GOT3 (cell line): ENCODE results near the gene UMAD1.

Experiments used
- DNase-seq: peaks from one replicate; lab custom pipeline; 2025; ENCODE audit warnings: mixed read lengths; lab: John Stamatoyannopoulos, UW

Gene UMAD1

DNA sequence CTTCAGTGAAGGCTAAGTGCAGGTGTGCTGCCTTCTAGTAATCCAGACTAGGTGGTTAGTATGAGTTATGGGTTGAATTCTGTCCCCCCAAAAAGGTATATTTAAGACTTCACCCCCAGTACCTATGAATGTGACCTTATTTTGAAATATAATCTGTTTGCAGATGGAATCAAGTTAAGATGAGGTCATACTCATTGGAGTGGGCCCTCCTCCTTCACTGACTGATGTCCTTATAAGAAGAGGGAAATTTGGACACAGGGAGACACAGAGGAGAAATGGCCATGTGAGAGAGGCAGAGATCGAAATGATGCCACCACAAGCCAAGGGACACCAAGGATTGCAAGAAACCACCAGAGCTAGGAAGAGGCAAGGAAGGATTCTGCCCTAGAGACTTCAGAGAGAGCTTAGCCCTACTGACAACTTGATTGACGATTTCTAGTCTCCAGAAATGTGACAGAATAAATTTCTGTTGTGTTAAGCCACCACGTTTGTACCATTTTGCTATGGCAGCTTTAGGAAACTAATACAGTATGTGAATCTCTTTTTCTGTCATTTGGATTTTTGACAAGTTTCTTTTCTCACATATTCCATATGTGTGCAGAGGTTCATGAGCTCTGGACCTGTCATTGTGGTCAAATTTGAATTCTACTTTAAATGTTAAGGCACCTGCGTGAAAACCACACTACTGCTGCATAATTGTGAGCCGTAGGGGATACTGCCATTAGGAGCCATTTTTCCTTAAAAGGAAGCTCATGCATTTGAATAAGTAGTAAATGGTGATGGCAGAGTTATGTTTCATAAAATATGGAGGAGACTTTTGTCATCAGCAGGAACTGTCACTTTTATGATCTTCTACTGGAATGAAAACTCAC is 80.4 kb downstream of the UMAD1 start:
- DNase-seq = no peak

- no peak for DNase-seq
Measured at GRCh38 chr7:7731732-7732131, 91.2 kb downstream of the UMAD1 start.

- no peak for DNase-seq
Measured at GRCh38 chr7:7732621-7733281, 92.2 kb downstream of the UMAD1 start.

GRCh38 chr7:7736671-7737070 is 96.1 kb downstream of the UMAD1 start:
- DNase-seq = no peak

DNA sequence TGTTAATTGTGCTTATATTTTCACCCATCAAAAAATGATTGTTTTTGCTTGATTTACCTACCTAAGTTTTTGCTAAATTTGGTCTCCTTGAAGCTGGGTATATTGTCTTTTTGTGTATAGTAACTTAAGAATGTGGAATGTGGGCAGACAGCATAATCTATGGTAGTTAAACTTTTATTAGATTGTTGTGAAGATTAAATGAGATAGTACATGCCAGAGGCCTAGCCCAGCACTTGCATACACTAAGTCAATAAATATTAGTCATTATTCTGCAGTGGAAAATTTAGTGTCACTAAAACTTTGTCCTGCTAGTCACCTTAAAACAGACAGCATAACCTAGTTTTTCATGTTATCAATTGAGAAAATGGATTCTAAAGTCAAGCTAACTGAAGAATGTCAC is 97.1 kb downstream of the UMAD1 start:
- no peak for DNase-seq

GRCh38 chr7:7738177-7738576 is 97.6 kb downstream of the UMAD1 start:
- no peak for DNase-seq

DNA sequence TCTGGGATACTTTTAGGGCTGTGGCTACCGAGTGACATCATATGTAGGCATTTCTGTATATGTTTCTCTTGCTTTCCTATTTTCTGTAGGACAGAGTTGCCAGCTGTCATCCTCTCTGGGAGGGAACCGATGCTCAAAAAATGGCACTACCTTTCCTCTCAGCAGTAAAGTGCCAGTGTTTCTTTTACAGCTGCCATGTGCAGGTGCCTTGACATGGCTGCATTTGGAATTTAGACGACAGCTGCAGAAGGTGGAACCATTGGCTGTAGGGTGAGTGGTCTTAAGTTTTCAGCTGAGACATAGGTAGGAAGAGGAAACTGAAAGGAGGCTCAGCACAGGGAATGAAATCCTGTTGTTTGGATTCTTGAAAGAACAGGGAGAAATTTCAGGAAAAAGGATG is 98.1 kb downstream of the UMAD1 start:
- DNase-seq = no peak

DNA sequence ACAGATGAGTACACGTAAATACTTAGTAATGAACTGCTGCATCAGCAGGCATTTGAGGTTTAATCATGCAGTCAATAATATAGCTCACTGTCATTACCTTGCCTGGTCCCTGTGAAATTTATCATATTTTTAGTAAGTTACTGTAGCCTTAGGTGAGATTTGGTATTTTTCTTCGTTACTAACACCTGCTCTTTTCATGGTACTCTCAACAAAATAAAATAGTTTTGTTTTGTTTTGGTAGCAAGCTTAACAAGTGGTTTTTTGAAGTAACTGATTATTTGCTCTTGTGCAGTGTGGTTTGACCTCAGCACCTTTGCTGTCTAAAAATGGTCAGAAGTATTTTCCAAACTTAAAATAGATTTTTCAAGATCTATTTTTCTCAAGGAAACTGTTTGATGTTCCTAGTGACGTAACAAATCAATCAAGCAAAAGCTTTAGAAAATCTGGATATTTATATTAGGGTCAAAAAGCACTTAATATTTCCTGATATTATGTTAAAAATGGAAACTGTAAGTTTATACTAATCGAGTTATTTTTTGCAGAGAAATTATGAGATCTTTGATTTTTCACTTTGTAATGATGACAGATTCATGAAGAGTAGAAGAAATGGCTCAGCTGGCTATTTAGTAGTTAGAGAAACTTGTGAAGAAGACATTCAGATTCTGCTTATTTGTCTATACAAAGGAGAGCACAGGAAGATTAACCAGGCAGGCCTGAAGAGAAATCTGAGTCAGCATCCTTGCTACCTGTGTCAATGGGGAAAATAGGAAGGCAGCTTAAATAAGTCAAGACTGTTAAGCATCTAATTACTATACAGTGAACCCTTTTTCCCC is 98.9 kb downstream of the UMAD1 start:
- DNase-seq = no peak

- DNase-seq = no peak
Measured at GRCh38 chr7:7740037-7740355, 99.4 kb downstream of the UMAD1 start.

DNA sequence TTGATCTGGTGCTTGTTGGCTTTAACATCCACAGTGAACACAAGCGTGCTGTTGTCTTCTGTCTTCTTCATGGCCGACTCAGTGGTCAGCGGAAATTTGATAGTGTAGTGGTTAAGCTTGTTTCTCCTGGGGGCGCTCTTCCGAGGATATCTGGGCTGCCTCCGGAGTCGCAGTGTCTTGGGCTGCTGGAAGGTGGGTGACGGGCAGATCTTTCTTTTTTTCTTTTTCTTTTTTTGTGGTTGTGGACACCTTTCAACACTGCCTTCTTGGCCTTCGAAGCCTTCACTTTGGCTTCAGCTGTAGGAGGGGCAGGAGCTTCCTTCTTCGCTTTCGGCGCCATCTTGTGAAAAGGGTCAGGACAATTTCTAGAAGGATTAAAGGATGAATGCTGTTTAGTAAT is 101.7 kb downstream of the UMAD1 start:
- DNase-seq = no peak

DNA sequence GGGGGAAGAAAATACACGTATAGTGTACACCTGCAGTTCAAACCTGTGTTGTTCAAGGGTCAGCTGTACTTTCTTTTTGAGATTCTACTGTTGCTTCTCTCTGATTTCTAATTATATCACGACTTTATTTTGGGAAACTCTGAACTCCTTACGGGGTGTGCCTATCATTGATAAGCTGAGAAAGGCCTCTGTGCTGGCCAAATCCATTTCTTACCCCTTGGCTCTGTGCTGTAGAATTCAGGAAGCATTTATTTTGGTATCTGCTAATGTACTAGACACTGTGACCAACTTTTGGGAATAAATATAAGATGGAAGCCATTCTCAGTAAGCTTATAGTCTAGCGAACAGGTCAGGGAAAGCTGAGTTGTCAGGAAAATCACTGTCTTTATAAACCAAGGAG is 104.7 kb downstream of the UMAD1 start:
- no peak for DNase-seq

DNA sequence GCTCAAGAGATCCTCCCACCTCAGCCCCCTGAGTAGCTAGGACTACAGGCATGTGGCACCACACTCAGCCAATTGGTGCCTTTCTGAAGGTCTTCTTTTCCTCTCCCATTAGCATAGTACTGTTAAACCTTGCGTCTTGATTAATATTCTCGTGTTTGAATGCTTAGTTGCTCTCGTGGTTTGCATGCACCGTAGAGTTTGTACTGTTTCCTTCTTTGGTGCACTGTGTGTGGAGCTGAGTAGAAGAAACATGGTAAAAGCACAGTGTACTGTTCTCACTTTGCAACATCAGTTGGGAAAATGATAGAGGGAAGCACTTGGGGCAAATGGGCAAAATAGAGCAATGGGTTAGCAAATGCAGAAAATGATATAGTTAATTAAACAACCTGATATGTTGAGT is 105.4 kb downstream of the UMAD1 start:
- no peak for DNase-seq

GRCh38 chr7:7746458-7746857 is 105.9 kb downstream of the UMAD1 start:
- no peak for DNase-seq

DNA sequence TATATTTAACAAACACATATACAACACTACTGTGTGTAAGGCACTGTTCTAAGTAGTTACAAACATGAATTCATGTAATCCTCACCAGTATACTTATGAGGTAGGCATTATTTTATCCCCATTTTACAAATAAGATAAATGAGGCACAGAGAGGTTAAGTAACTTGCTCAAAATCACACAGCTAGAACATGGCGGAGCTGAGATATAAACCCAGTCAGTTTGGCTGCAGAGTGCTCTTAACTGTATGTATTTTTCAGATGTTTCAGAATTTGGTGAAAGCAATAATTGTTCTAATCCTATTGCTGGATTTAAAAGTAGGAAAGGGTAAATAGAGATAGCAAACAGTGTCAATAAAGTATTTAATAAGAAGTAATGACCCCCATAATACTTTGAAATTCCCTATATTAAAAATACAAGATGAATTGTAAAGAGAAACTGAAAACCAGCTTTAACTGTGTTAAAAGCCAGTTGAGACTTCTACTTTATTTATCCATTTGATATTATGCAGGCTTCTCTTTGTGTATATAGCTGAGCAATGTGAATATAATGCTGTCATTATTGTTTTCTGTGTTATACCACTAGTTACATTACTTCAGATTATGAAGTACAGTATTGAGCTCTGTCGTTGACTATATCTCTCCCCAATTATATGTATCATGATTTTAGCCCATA is 110.2 kb downstream of the UMAD1 start:
- no peak for DNase-seq

DNA sequence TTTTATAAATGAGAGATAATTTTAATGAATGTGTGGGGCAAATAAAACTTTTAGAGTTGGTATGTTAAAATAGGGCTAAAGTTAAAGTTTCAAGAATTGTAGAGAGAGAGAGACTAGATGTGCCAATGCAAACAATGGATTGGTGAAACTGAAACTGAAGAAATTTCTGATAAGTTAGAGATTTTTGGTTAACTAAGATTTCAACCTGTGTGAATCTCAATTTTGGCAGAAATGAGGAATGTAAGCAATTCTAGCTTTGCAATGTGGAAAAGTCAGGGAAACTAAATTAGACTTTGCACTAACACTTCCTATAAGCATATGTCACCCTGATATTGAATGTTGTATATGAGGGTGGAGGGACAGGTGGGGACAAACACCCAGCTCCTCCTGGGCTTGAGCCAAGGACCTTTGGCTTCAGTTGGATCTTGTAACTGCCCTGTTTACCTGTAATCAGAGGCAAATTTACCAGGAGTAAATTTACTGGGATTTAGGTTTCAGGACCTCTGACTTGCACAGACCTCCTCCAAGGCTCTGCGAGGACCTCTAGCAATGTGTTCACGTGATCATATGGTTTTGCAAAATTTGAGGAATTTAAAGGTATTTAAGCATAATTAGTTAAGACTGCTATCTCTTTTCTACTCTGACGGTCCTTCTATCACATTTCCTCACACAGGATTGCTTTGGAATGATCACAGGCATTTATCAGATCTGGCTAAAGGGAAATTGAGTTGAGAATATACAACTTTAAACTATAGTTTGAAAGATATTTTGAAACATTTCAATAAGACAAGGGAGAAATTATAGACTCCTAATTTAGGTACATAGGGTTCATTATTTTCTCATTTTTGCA is 110.9 kb downstream of the UMAD1 start:
- no peak for DNase-seq

- DNase-seq = no peak
Measured at GRCh38 chr7:7756577-7756976, 116.0 kb downstream of the UMAD1 start.

GRCh38 chr7:7757576-7757975 is 117.0 kb downstream of the UMAD1 start:
- DNase-seq = no peak

DNA sequence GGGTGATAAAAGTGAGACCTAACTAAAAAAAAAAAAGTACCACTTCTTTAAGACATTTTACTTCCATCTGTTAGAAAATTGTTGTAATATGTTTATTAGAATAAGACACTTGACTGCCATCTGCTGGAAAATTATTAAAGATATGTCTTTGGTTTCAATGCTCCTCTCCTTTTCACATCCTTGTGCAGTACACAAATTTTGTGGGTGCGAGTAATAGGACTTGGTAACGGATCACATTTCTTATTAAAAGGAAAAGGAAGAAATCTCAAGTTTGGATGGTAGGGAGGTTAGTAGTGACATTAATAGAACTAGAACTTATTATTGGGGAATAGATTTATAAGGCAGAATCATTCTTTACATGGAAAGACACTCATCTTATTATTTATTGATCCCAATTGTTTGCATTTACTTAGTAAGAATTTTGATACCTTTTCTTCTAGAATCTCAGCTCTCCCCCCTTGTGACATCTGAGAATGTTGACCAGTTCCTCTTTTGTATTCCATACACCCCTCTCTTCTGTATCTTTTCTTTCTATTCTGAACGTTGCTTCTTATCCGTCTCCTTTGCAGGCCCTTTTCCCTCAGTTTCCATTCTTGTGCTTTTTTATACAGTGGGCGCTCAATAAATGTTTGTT is 120.9 kb downstream of the UMAD1 start:
- no peak for DNase-seq

- no peak for DNase-seq
Measured at GRCh38 chr7:7761974-7762779, 121.6 kb downstream of the UMAD1 start.
